H1 (cell line): ENCODE results near the gene SLC15A4. TPM values are rescaled to one million over a fixed set of nuclear protein-coding genes. Genes with fewer than 3 reads are reported as not detected.

Experiments used
- CTCF ChIA-PET: fragments of 300-600 bp; sonication (Branson Sonifier 250); formaldehyde crosslinking; loops from one replicate; lab custom pipeline; 2021; ENCODE audit not compliant: partially characterized antibody; lab: Charles Lee
- POLR2A ChIA-PET: fragments of 300-600 bp; sonication (Branson Sonifier 250); formaldehyde crosslinking; loops from one replicate; lab custom pipeline; 2021; ENCODE audit warnings: inconsistent platforms; ENCODE audit not compliant: partially characterized antibody; lab: Charles Lee
- DNase-seq, 2 experiments: peaks; one replicate each; pipeline versions ENCODE4 v3.0.0 to v3.0.0-alpha.2; 2010 to 2022; ENCODE audit warnings: low spot score in 2 of 2, low read depth in 1 of 2, mixed read lengths in 1 of 2
- FAIRE-seq: peaks from 2 replicates; lab custom pipeline; 2011; peaks lifted over from hg19 to GRCh38; lab: Jason Lieb, UNC
- H2AFZ ChIP-seq: 2 replicates; pipeline ENCODE4 v1.8.1; 2012; ENCODE audit warnings: low read length, inconsistent platforms
- H2AK5ac ChIP-seq: 2 replicates; pipeline ENCODE4 v1.6.1; 2013; ENCODE audit warnings: low read depth, low read length
- H2BK120ac ChIP-seq: replicated peaks from 2 replicates; pipeline ENCODE3; 2013; ENCODE audit warnings: low read depth, low read length, inconsistent platforms
- H2BK12ac ChIP-seq: 2 replicates; pipeline ENCODE4 v1.6.1; 2013; ENCODE audit warnings: low read depth, low read length
- H2BK15ac ChIP-seq: 2 replicates; pipeline ENCODE4 v1.6.1; 2013; ENCODE audit warnings: low read length
- H2BK20ac ChIP-seq: 2 replicates; pipeline ENCODE4 v1.6.1; 2013; ENCODE audit warnings: low read length
- H2BK5ac ChIP-seq: 2 replicates; pipeline ENCODE4 v1.6.1; 2013; ENCODE audit warnings: low read depth, low read length
- H3K14ac ChIP-seq: 2 replicates; pipeline ENCODE4 v1.6.1; 2013; ENCODE audit warnings: inconsistent platforms; ENCODE audit not compliant: insufficient read length
- H3K18ac ChIP-seq: 2 replicates; pipeline ENCODE4 v1.6.1; 2013; ENCODE audit warnings: low read length; ENCODE audit errors: extremely low read depth
- H3K23ac ChIP-seq: 2 replicates; pipeline ENCODE4 v1.6.1; 2013; ENCODE audit warnings: inconsistent platforms; ENCODE audit not compliant: insufficient read length
- H3K23me2 ChIP-seq: 2 replicates; pipeline ENCODE4 v1.6.1; 2013; ENCODE audit warnings: low read depth, low read length
- H3K27ac ChIP-seq: 2 replicates; pipeline ENCODE4 v1.6.1; 2011; ENCODE audit warnings: low read depth, low read length, inconsistent platforms
- H3K27me3 ChIP-seq, 4 experiments: replicated peaks in 1 of 4; 1 replicate in 1 of 4; 2 replicates in 3 of 4; pipeline versions ENCODE4 v1.6.1 to v1.8.1; 2011 to 2013; ENCODE audit warnings: low read length in 3 of 4, mild to moderate bottlenecking in 3 of 4, inconsistent platforms in 2 of 4, mixed read lengths in 2 of 4, moderate library complexity in 1 of 4; ENCODE audit not compliant: control insufficient read depth in 3 of 4, insufficient read depth in 3 of 4; ENCODE audit errors: extremely low read depth in 1 of 4
- H3K36me3 ChIP-seq, 4 experiments: 2 replicates each; pipeline versions ENCODE4 v1.6.1 to v1.8.1; 2011 to 2013; ENCODE audit warnings: mild to moderate bottlenecking in 4 of 4, low read length in 3 of 4, moderate library complexity in 2 of 4, control low read depth in 1 of 4, inconsistent platforms in 1 of 4; ENCODE audit not compliant: insufficient read depth in 4 of 4, control insufficient read depth in 2 of 4
- H3K4ac ChIP-seq: replicated peaks from 2 replicates; pipeline ENCODE3; 2013; ENCODE audit warnings: low read length, low read depth, mixed read lengths, inconsistent platforms; ENCODE audit not compliant: insufficient read length
- H3K4me1 ChIP-seq, 4 experiments: replicated peaks in 1 of 4; 1 replicate in 1 of 4; 2 replicates in 3 of 4; pipeline versions ENCODE4 v1.6.1 to v1.8.1; 2011 to 2013; ENCODE audit warnings: low read length in 3 of 4, inconsistent platforms in 2 of 4, mixed read lengths in 1 of 4; ENCODE audit not compliant: insufficient read depth in 4 of 4, control insufficient read depth in 3 of 4
- H3K4me2 ChIP-seq, 2 experiments: 2 replicates each; pipeline versions ENCODE4 v1.6.1 to v1.8.1; 2011 to 2013; ENCODE audit warnings: low read depth in 2 of 2, low read length in 2 of 2, control low read depth in 1 of 2, inconsistent platforms in 1 of 2, mild to moderate bottlenecking in 1 of 2; ENCODE audit not compliant: insufficient read depth in 1 of 2
- H3K4me3 ChIP-seq, 4 experiments: fragments of 200-600, 300-600 bp in 1 of 4; sonication (generic), shearing (Covaris generic), sonication (Bioruptor Twin) in 1 of 4; 2 replicates each; pipeline versions ENCODE4 v1.5.1 to v1.8.1; 2011 to 2016; ENCODE audit warnings: low read length in 4 of 4, low read depth in 3 of 4, control low read depth in 2 of 4, inconsistent platforms in 2 of 4, mild to moderate bottlenecking in 2 of 4, mixed read lengths in 1 of 4, moderate library complexity in 1 of 4; ENCODE audit not compliant: insufficient read depth in 2 of 4; ENCODE audit errors: extremely low read depth in 1 of 4
- H3K56ac ChIP-seq: replicated peaks from 2 replicates; pipeline ENCODE3; 2013; ENCODE audit warnings: low read depth, mild to moderate bottlenecking, mixed read lengths, low read length, inconsistent platforms; ENCODE audit not compliant: insufficient read length
- H3K79me1 ChIP-seq: 2 replicates; pipeline ENCODE4 v1.6.1; 2013; ENCODE audit warnings: low read depth, low read length, control low read depth
- H3K79me2 ChIP-seq, 2 experiments: 2 replicates each; pipeline versions ENCODE4 v1.6.1 to v1.8.1; 2012 to 2013; ENCODE audit warnings: low read length in 2 of 2, mild to moderate bottlenecking in 2 of 2, inconsistent platforms in 1 of 2; ENCODE audit not compliant: insufficient read depth in 2 of 2, control insufficient read depth in 1 of 2
- H3K9ac ChIP-seq, 4 experiments: replicated peaks in 1 of 4; 1 replicate in 1 of 4; 2 replicates in 3 of 4; pipeline versions ENCODE4 v1.6.1 to v1.8.1; 2011 to 2013; ENCODE audit warnings: low read depth in 3 of 4, low read length in 3 of 4, control low read depth in 2 of 4, mild to moderate bottlenecking in 2 of 4, moderate library complexity in 2 of 4, inconsistent platforms in 1 of 4; ENCODE audit errors: extremely low read depth in 1 of 4
- H3K9me3 ChIP-seq, 2 experiments: 2 replicates each; pipeline versions ENCODE4 v1.6.1 to v1.8.1; 2012 to 2013; ENCODE audit warnings: mild to moderate bottlenecking in 2 of 2, moderate library complexity in 2 of 2, control low read depth in 1 of 2, inconsistent platforms in 1 of 2, low read depth in 1 of 2, low read length in 1 of 2, mixed read lengths in 1 of 2; ENCODE audit not compliant: insufficient read depth in 2 of 2
- H4K20me1 ChIP-seq, 2 experiments: replicated peaks in 1 of 2; 2 replicates each; pipeline versions ENCODE3 to v1.8.1; 2011 to 2013; ENCODE audit warnings: inconsistent platforms in 2 of 2, low read length in 2 of 2, mild to moderate bottlenecking in 1 of 2; ENCODE audit not compliant: insufficient read depth in 2 of 2, control insufficient read depth in 1 of 2
- H4K5ac ChIP-seq: 2 replicates; pipeline ENCODE4 v1.6.1; 2013; ENCODE audit warnings: low read length, low read depth, mixed read lengths, inconsistent platforms; ENCODE audit not compliant: insufficient read length
- H4K8ac ChIP-seq: 2 replicates; pipeline ENCODE4 v1.8.0; 2013; ENCODE audit warnings: mild to moderate bottlenecking, moderate library complexity, low read length, inconsistent platforms; ENCODE audit not compliant: insufficient read depth; ENCODE audit errors: extremely low read depth
- H4K91ac ChIP-seq: replicated peaks from 2 replicates; pipeline ENCODE3; 2013; ENCODE audit warnings: low read length, mixed read lengths, inconsistent platforms; ENCODE audit not compliant: insufficient read length
- EP300 ChIP-seq, 2 experiments: IDR thresholded peaks; 1 replicate in 1 of 2; 2 replicates in 1 of 2; pipeline ENCODE4 v1.6.1; 2011 to 2012; ENCODE audit warnings: low read depth in 2 of 2, low read length in 2 of 2, mild to moderate bottlenecking in 2 of 2, borderline replicate concordance in 1 of 2, inconsistent platforms in 1 of 2, moderate library complexity in 1 of 2
- KDM5A ChIP-seq: fragments of 200-600 bp; IDR thresholded peaks from 2 replicates; pipeline ENCODE4 v1.7.1; 2012; ENCODE audit warnings: mild to moderate bottlenecking, low read length, inconsistent platforms, mixed read lengths
- RBBP5 ChIP-seq: IDR thresholded peaks from 2 replicates; pipeline ENCODE4 v1.7.1; 2012; ENCODE audit warnings: low read depth, mild to moderate bottlenecking, inconsistent platforms, low read length, moderate library complexity, borderline replicate concordance
- RNF2 ChIP-seq: fragments of 200-900, 300-1000 bp; sonication (generic); IDR thresholded peaks from 2 replicates; pipeline ENCODE4 v1.7.1; 2016; ENCODE audit warnings: borderline replicate concordance, low read depth, mild to moderate bottlenecking, antibody characterized with exemption, low read length; ENCODE audit not compliant: poor library complexity, severe bottlenecking; ENCODE audit errors: missing control alignments
- SRF ChIP-seq: IDR thresholded peaks from 2 replicates; pipeline ENCODE4 v1.6.1; 2011; ENCODE audit warnings: mild to moderate bottlenecking, low read depth, low read length, moderate library complexity
- ZNF274 ChIP-seq: IDR thresholded peaks from 2 replicates; pipeline ENCODE4 v1.7.0; 2012; ENCODE audit warnings: low read length, borderline replicate concordance; ENCODE audit errors: extremely low read depth
- WGBS, 2 experiments: shearing (Covaris generic) in 1 of 2; methylation state at CpG; one replicate each; pipeline versions ENCODE4 v1.1.6 to v1.1.7; 2013 to 2015; ENCODE audit warnings: low lambda C conversion rate in 2 of 2, mixed read lengths in 2 of 2, inconsistent platforms in 1 of 2, low coverage in 1 of 2, missing lambda C conversion rate in 1 of 2; ENCODE audit not compliant: insufficient replicate concordance in 2 of 2, insufficient coverage in 1 of 2, insufficient read length in 1 of 2; ENCODE audit errors: extremely low coverage in 1 of 2, missing lambda C conversion rate in 1 of 2; 5-methylcytosine and 5-hydroxymethylcytosine counted together
- polyA plus RNA-seq, 7 experiments: library from polyadenylated mRNA; depleted of rRNA in 3 of 7; stranded (reverse) in 5 of 7; unstranded in 2 of 7; fragments of >200 nt in 5 of 7; fragments of 200-250 nt in 2 of 7; gene quantifications; 1 replicate in 5 of 7; 2 replicates in 1 of 7; 4 replicates in 1 of 7; pipeline versions ENCODE4 v1.2.1 to v1.2.3, GENCODE V29; 2011 to 2013; ENCODE audit warnings: missing spikeins in 2 of 7, mixed read lengths in 2 of 7
- total RNA-seq: library from RNA; stranded (reverse); fragmentation: NEBNext Ultra II Directional; extraction: Animal tissue kit (Norgen Biotek cat#: 25700); gene quantifications from 2 replicates; pipeline ENCODE4 v1.2.1, GENCODE V29; 2021

SLC15A4 gene
- total and polyA plus RNA-seq, 2 of the 8 experiments (the other 6 are each of a cell fraction or from before 2014, with no cell fraction given) = 22.7 to 26.6 TPM

DNA sequence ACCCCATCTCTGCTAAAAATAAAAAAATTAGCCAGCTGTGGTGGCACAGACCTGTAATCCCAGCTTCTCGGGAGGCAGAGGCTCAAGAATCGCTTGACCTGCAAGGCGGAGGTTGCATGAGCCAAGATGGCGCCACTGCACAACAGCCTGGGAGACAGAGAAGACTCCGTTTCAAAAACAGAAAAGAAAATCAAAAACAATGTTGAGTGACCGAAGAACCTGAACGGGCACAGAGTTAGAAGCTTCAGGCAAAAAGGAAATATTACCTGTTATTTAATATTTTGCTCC lies 33.0 kb upstream of the SLC15A4 start:
- no peak overlapping the region for H3K4ac ChIP-seq
- H3K79me2 ChIP-seq = no peaks in the 10 kb centered on the region
- H3K9ac ChIP-seq = no peak overlapping the region
- H3K18ac ChIP-seq = no peak overlapping the region
- H2BK15ac ChIP-seq = no peak overlapping the region
- no peak overlapping the region for H3K4me2 ChIP-seq
- no peak overlapping the region for H4K5ac ChIP-seq
- H2BK12ac ChIP-seq = no peak overlapping the region
- no peaks in the 10 kb centered on the region for H3K79me1 ChIP-seq
- no peak overlapping the region for H3K14ac ChIP-seq
- no peak overlapping the region for H4K91ac ChIP-seq
- H3K56ac ChIP-seq = no peak overlapping the region
- no peaks in the 10 kb centered on the region for H3K36me3 ChIP-seq
- ChIA-PET CTCF (interaction anchor here (0.8 to 1.5 kb wide), 3 partner anchors 13 to 81 kb away, joined by 3 to 4 read pairs (median 3); no protein-coding TSS in a partner anchor), POLR2A (interaction anchor here (1.5 kb wide), 1 partner anchor 33 kb away, joined by 3 read pairs; the partner anchor contains the start of gene SLC15A4)
- peaks cover 0 to 6% (median 1%) of the 10 kb centered on the region in 4 experiments; a peak in 1 of 7 replicates for H3K4me1 ChIP-seq
- TF ChIP-seq ZNF274 = no peak
- TF ChIP-seq EP300 (IDR thresholded peaks at IDR 0.05; ENCODE audit: borderline replicate concordance in 1 of 2, low read depth in 2 of 2, low read length in 2 of 2) = no peak
- no peak for TF ChIP-seq SRF
- no peak for TF ChIP-seq RNF2
- no peak for TF ChIP-seq RBBP5
- no peak for TF ChIP-seq KDM5A
- H2BK5ac ChIP-seq = no peak overlapping the region
- WGBS, 2 experiments = 91% methylated on average over 7 of the region's 7 CpGs; no CpG with 5 or more reads in 1 of the 2 experiments
- H3K27ac ChIP-seq = no peak overlapping the region
- H3K4me3 ChIP-seq = no peak overlapping the region
- H3K9me3 ChIP-seq = no peaks in the 10 kb centered on the region
- no peak overlapping the region for H2AFZ ChIP-seq
- H2BK20ac ChIP-seq = no peak overlapping the region
- H3K23ac ChIP-seq = no peak overlapping the region
- H4K20me1 ChIP-seq = peaks cover 0 to 3% of the 10 kb centered on the region in 2 experiments
- no peak overlapping the region for H2AK5ac ChIP-seq
- no peak overlapping the region for H4K8ac ChIP-seq
- peaks cover 10% of the 10 kb centered on the region; the same call in 1 of the 2 replicates for H3K23me2 ChIP-seq
- DNase-seq (no peak), FAIRE-seq (no peak)
- no peak overlapping the region for H2BK120ac ChIP-seq
- H3K27me3 ChIP-seq = peaks cover 0 to 27% (median 16%) of the 10 kb centered on the region in 4 experiments; a peak in 6 of 7 replicates
